B cell (primary cell): ENCODE measurements around the gene RAB3IL1. TPM values are rescaled to one million over a fixed set of nuclear protein-coding genes. Genes with fewer than 3 reads are reported as not detected.

Source experiments
- ATAC-seq: fragments of 200-7000 bp; cut with Tn5 transposase; one replicate; pipeline ENCODE4 v1.10.0; 2021; ENCODE audit warnings: low read depth, mild to moderate bottlenecking, moderate number of reproducible peaks, moderate library complexity
- CTCF ChIA-PET: fragments of 350-600 bp; sonication (Branson Sonifier 250); formaldehyde crosslinking; loops from one replicate; lab custom pipeline; 2021; ENCODE audit warnings: antibody characterized with exemption, inconsistent platforms; lab: Charles Lee
- POLR2A ChIA-PET: fragments of 350-600 bp; sonication (Branson Sonifier 250); formaldehyde crosslinking; loops from one replicate; lab custom pipeline; 2021; ENCODE audit warnings: antibody characterized with exemption; lab: Charles Lee
- DNase-seq: peaks from one replicate; pipeline ENCODE4 v3.0.0; 2013
- H2AFZ ChIP-seq: 2 replicates; pipeline ENCODE4 v1.6.1; 2012; ENCODE audit warnings: mild to moderate bottlenecking, low read depth, low read length; ENCODE audit not compliant: insufficient read depth, poor library complexity, severe bottlenecking
- H3K27ac ChIP-seq, 2 donors: 1 replicate in 1 of 2; 2 replicates in 1 of 2; pipeline ENCODE4 v1.5.1; 2012 to 2013; ENCODE audit warnings: low read length in 2 of 2, mild to moderate bottlenecking in 2 of 2, moderate library complexity in 1 of 2
- H3K27me3 ChIP-seq, 4 experiments: fragments of 200-600 bp in 1 of 4; sonication (generic) in 1 of 4; replicated peaks in 1 of 4; 1 replicate in 2 of 4; 2 replicates in 2 of 4; pipeline versions ENCODE4 v1.6.1 to v1.7.0; 2013 to 2016; ENCODE audit warnings: low read length in 3 of 4, mild to moderate bottlenecking in 2 of 4, mixed read lengths in 1 of 4, moderate library complexity in 1 of 4; ENCODE audit not compliant: insufficient read depth in 4 of 4, control insufficient read depth in 3 of 4; ENCODE audit errors: control extremely low read depth in 1 of 4
- H3K36me3 ChIP-seq, 2 experiments: replicated peaks in 1 of 2; 1 replicate in 1 of 2; 2 replicates in 1 of 2; pipeline versions ENCODE4 v1.6.1 to v1.7.1; 2013; ENCODE audit warnings: low read length in 1 of 2; ENCODE audit not compliant: insufficient read depth in 2 of 2, control insufficient read depth in 1 of 2; ENCODE audit errors: control extremely low read depth in 1 of 2, extremely low read depth in 1 of 2
- H3K4me1 ChIP-seq, 2 donors: fragments of 200-600 bp in 1 of 2; sonication (generic) in 1 of 2; 1 replicate in 1 of 2; 2 replicates in 1 of 2; pipeline versions ENCODE4 v1.5.1 to v1.6.1; 2013 to 2017; ENCODE audit warnings: low read length in 2 of 2; ENCODE audit not compliant: control insufficient read depth in 2 of 2, insufficient read depth in 2 of 2
- H3K4me2 ChIP-seq: replicated peaks from 2 replicates; pipeline ENCODE3; 2012; ENCODE audit warnings: mild to moderate bottlenecking, low read depth, low read length; ENCODE audit not compliant: poor library complexity, severe bottlenecking
- H3K4me3 ChIP-seq, 5 experiments: fragments of 200-600 bp in 1 of 5; sonication (generic) in 1 of 5; 1 replicate in 3 of 5; 2 replicates in 2 of 5; pipeline versions ENCODE4 v1.5.1 to v1.7.0; 2011 to 2016; ENCODE audit warnings: low read length in 4 of 5, mild to moderate bottlenecking in 4 of 5, low read depth in 2 of 5, control low read depth in 1 of 5, moderate library complexity in 1 of 5; ENCODE audit not compliant: insufficient read depth in 1 of 5; ENCODE audit errors: control extremely low read depth in 1 of 5, extremely low read depth in 1 of 5
- H3K79me2 ChIP-seq: fragments of 200-600 bp; sonication (generic); one replicate; pipeline ENCODE4 v1.6.0; 2016; ENCODE audit warnings: low read length; ENCODE audit not compliant: control insufficient read depth, insufficient read depth
- H3K9ac ChIP-seq: fragments of 200-600 bp; sonication (generic); 2 replicates; pipeline ENCODE4 v1.6.1; 2017; ENCODE audit warnings: mild to moderate bottlenecking, low read length, moderate library complexity
- H3K9me3 ChIP-seq, 3 donors: one replicate each; pipeline versions ENCODE4 v1.6.1 to v1.7.1; 2013; ENCODE audit warnings: low read length in 2 of 3; ENCODE audit not compliant: control insufficient read depth in 2 of 3, insufficient read depth in 1 of 3; ENCODE audit errors: control extremely low read depth in 1 of 3
- H4K20me1 ChIP-seq: 2 replicates; pipeline ENCODE4 v1.6.0; 2012; ENCODE audit warnings: mild to moderate bottlenecking, low read length; ENCODE audit not compliant: insufficient read depth, control insufficient read depth, poor library complexity, severe bottlenecking
- H3K27ac Mint-ChIP-seq: one replicate; pipeline ENCODE4 v1.8.0; 2021; ENCODE audit warnings: mixed read lengths
- H3K27me3 Mint-ChIP-seq: one replicate; pipeline ENCODE4 v1.8.0; 2021; ENCODE audit warnings: mixed read lengths
- H3K4me1 Mint-ChIP-seq: one replicate; pipeline ENCODE4 v1.8.0; 2021; ENCODE audit warnings: mixed read lengths
- H3K4me3 Mint-ChIP-seq: one replicate; pipeline ENCODE4 v1.8.0; 2021; ENCODE audit warnings: mixed read lengths
- H3K9me3 Mint-ChIP-seq: one replicate; pipeline ENCODE4 v1.8.0; 2022; ENCODE audit warnings: mixed read lengths; ENCODE audit not compliant: insufficient read depth
- EZH2 ChIP-seq: IDR thresholded peaks from 2 replicates; pipeline ENCODE4 v1.6.1; 2012; ENCODE audit warnings: borderline replicate concordance, low read depth, mild to moderate bottlenecking, moderate library complexity, low read length; ENCODE audit not compliant: insufficient read depth, poor library complexity, severe bottlenecking
- WGBS: methylation state at CpG from one replicate; pipeline ENCODE4 v1.1.5; 2013; ENCODE audit warnings: missing lambda C conversion rate; ENCODE audit not compliant: insufficient coverage; 5-methylcytosine and 5-hydroxymethylcytosine counted together
- intact Hi-C: fragments of 100-400 bp; cut with micrococcal nuclease; formaldehyde crosslinking; loops from one replicate; pipeline ENCODE4 v1.10.0; 2022
- polyA plus RNA-seq: library from polyadenylated mRNA; depleted of rRNA; stranded (reverse); fragments of >200 nt; gene quantifications from 2 replicates; pipeline ENCODE4 v1.2.3, GENCODE V29; 2012
- total RNA-seq, 2 donors: library from RNA; stranded (reverse); fragments of 120-200 nt in 1 of 2; gene quantifications; 1 replicate in 1 of 2; 2 replicates in 1 of 2; pipeline versions ENCODE4 v1.2.3 to v1.2.4, GENCODE V29; 2013 to 2022
- TF ChIP-seq, protein P1 (sequence below): fragments of 200-600 bp; IDR thresholded peaks from one replicate; pipeline ENCODE4 v1.8.0; 2022; ENCODE audit warnings: antibody characterized with exemption, mild to moderate bottlenecking

Gene RAB3IL1
- total and polyA plus RNA-seq, 2 donors (not counting 1 experiment from before 2014, with no cell fraction given): 0.27 TPM; not detected in 1

DNA sequence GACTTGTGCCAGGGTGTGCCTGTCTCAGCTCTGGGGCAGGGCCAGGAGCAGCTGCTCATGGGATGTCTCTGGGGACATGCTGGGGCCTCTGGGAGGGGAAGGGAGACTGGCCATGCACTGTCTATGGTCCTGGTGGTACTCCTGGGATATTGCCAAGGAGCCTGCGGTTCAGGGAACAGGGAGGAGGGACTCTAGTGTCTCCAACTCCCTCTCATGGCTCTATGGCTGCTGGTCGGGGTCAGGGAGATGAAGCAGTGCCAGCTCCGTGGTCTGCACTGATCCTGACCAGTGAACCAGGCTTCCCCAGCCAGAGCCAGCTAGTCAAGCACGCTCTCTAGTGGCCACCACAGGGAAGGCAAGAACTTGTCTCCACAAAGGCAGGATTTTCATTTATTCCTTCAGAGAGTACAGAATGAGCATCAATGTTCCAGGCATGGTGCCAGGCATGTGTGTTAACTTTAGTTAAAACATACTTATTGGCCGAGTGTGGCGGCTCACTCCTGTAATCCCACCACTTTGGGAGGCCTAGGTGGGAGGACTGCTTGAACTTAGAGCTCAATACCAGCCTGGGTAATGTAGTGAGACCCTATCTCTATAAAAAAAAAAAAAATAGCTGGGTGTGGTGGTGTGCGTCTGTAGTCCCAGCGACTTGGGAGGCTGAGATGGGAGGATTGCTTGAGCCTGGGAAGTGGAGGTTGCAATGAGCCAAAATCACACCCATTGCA is 30.3 kb upstream of the RAB3IL1 start:
- DNase-seq (peak; percentile 82), ATAC-seq (peak; percentile 90)
- intact Hi-C loops: loop anchor here (1.0 kb wide), 4 partner anchors 48 to 150 kb away; no protein-coding TSS in a partner anchor
- peaks cover 4% of the 10 kb centered on the region for H3K27me3 Mint-ChIP-seq
- peak overlapping the region; percentile 3 for H3K27ac Mint-ChIP-seq
- Histone ChIP-seq H3K27ac (no peak overlapping the region), H3K9ac (no peak overlapping the region), H3K27me3 (no peaks in the 10 kb centered on the region), H3K4me1 (peaks cover 7 to 9% of the 10 kb centered on the region in 2 donors), H3K79me2 (no peaks in the 10 kb centered on the region), H4K20me1 (no peaks in the 10 kb centered on the region), H3K9me3 (no peaks in the 10 kb centered on the region), H3K36me3 (no peaks in the 10 kb centered on the region), H3K4me2 (peak overlapping the region; percentile 54), H3K4me3 (no peak overlapping the region), H2AFZ (peak overlapping the region; percentile 26)
- no peak overlapping the region for H3K4me3 Mint-ChIP-seq
- CTCF ChIA-PET: interaction anchor here (0.7 to 10.2 kb wide), 48 partner anchors 10 to 226 kb away, joined by 3 to 217 read pairs (median 5); partner anchors contain the start of genes FADS3, FEN1, FTH1 and TMEM258
- no peaks in the 10 kb centered on the region for H3K9me3 Mint-ChIP-seq
- TF ChIP-seq EZH2: no peak
- TF ChIP-seq, protein P1, sequence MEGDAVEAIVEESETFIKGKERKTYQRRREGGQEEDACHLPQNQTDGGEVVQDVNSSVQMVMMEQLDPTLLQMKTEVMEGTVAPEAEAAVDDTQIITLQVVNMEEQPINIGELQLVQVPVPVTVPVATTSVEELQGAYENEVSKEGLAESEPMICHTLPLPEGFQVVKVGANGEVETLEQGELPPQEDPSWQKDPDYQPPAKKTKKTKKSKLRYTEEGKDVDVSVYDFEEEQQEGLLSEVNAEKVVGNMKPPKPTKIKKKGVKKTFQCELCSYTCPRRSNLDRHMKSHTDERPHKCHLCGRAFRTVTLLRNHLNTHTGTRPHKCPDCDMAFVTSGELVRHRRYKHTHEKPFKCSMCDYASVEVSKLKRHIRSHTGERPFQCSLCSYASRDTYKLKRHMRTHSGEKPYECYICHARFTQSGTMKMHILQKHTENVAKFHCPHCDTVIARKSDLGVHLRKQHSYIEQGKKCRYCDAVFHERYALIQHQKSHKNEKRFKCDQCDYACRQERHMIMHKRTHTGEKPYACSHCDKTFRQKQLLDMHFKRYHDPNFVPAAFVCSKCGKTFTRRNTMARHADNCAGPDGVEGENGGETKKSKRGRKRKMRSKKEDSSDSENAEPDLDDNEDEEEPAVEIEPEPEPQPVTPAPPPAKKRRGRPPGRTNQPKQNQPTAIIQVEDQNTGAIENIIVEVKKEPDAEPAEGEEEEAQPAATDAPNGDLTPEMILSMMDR: peak; percentile 90
- POLR2A ChIA-PET: interaction anchor here (0.8 to 1.5 kb wide), 5 partner anchors 17 to 75 kb away, joined by 3 to 11 read pairs (median 5); partner anchors contain the start of gene FTH1
- WGBS: 0% methylated on average over 4 of the region's 8 CpGs
- peaks cover 8% of the 10 kb centered on the region for H3K4me1 Mint-ChIP-seq

DNA sequence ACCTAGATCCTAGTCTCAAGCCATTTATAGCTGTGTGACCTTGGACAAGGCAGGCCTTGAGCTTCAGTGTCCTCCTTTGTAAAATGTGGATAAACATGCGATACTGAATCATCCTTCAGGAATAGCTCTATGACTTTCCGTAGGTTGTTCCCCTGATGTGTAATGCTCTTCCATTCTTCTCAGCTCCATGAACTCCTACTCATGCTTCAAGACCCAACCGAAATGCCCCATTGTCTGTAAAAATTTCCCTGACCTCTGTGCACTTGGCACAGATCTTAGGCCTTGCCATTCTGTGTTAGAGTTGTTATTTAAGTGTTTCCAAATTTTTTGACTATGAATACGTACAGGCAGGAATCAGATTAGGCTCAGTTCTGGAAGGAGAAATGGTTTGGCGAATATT is 29.5 kb upstream of the RAB3IL1 start:
- no peak for TF ChIP-seq EZH2
- TF ChIP-seq, protein P1: no peak
- no peaks in the 10 kb centered on the region for H3K9me3 Mint-ChIP-seq
- Histone ChIP-seq H3K36me3 (no peaks in the 10 kb centered on the region), H4K20me1 (no peaks in the 10 kb centered on the region), H3K79me2 (no peaks in the 10 kb centered on the region), H3K9ac (no peak overlapping the region), H3K9me3 (no peaks in the 10 kb centered on the region), H3K4me3 (no peak overlapping the region), H2AFZ (no peak overlapping the region), H3K27me3 (no peaks in the 10 kb centered on the region), H3K27ac (no peak overlapping the region), H3K4me1 (peaks cover 7 to 9% of the 10 kb centered on the region in 2 donors), H3K4me2 (no peak overlapping the region)
- CTCF ChIA-PET: interaction anchor here (0.7 to 10.2 kb wide), 41 partner anchors 9 to 225 kb away, joined by 3 to 217 read pairs (median 6); partner anchors contain the start of genes FADS3, FEN1, FTH1 and TMEM258
- peaks cover 4% of the 10 kb centered on the region for H3K27me3 Mint-ChIP-seq
- H3K27ac Mint-ChIP-seq: no peak overlapping the region
- H3K4me1 Mint-ChIP-seq: peaks cover 8% of the 10 kb centered on the region
- POLR2A ChIA-PET: interaction anchor here (0.8 to 1.5 kb wide), 4 partner anchors 17 to 55 kb away, joined by 5 to 11 read pairs (median 6); partner anchors contain the start of gene FTH1
- no peak overlapping the region for H3K4me3 Mint-ChIP-seq
- no peak for DNase-seq
- intact Hi-C loops: loop anchor here (1.0 kb wide), 4 partner anchors 48 to 150 kb away; no protein-coding TSS in a partner anchor
- 100% methylated on average over 4 of the region's 5 CpGs for WGBS
- ATAC-seq: no peak
